ENCODE results near the gene WNT1. TPM values are rescaled to one million over a fixed set of nuclear protein-coding genes. Genes with fewer than 3 reads are reported as not detected.

Gene WNT1
- total RNA-seq, 1 donor = not detected

DNA sequence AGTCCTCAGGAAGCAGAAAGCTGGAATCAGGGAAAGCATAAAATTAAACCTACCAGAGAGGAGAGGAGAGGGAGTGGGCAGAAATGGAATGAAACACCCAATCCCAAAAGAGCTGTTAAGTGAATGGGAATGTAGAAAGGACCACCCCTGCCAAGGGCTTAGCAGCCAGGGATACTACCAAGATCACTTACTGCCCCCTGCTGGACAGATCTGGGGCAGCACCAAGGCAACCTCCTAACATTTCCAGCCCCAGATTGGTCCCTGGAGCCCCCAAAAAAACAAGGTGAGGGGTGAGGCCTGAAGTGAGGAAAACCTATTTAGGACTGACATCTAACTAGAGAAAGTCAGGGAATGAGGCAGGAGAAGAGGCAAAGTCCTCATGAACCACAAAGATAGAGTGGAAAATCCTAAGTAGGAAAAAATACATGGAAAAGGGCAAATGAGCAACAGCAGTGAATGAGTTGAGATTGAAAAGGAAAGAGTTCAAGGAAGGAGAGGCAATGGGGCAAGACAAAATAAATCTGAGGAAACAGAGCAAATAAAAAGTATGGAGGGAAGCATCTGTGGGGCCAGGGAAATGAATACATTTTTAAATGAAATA lies 41.6 kb upstream of the WNT1 start:
- no peak overlapping the region for H3K4me3 ChIP-seq (ENCODE audit: low read depth, low read length)
- TF ChIP-seq CTCF (IDR thresholded peaks at IDR 0.05; ENCODE audit: insufficient read depth, low read depth, low read length) = peak; percentile 94
- DNase-seq (ENCODE audit: low read depth) = peak; percentile 76

DNA sequence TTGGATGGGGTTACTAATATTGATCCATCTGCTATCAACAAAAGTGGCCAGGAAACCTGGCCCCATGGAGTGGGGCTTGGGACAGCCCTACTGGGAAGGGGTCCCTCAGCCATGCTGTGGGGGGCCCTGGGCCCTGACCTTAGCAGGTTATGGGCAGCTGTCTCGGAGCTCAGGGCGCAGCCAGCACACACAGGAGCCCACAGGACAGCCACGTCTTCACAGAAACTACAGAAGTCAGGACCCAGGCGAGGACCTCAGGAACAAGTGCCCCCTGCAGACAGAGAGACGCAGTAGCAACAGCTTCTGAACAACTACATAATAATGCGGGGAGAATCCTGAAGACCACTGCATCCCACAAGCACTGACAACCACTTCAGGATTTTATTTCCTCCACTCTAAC lies 41.0 kb upstream of the WNT1 start:
- no peak for DNase-seq (ENCODE audit: low read depth)
- no peak overlapping the region for H3K4me3 ChIP-seq (ENCODE audit: low read depth, low read length)
- no peak for TF ChIP-seq CTCF (IDR thresholded peaks at IDR 0.05; ENCODE audit: insufficient read depth, low read depth, low read length)

GRCh38 chr12:48938805-48939204 lies 39.3 kb upstream of the WNT1 start:
- H3K4me3 ChIP-seq (ENCODE audit: low read depth, low read length) = no peak overlapping the region
- no peak for DNase-seq (ENCODE audit: low read depth)
- no peak for TF ChIP-seq CTCF (IDR thresholded peaks at IDR 0.05; ENCODE audit: insufficient read depth, low read depth, low read length)

GRCh38 chr12:48940181-48940580 lies 37.9 kb upstream of the WNT1 start:
- no peak overlapping the region for H3K4me3 ChIP-seq (ENCODE audit: low read depth, low read length)
- no peak for TF ChIP-seq CTCF (IDR thresholded peaks at IDR 0.05; ENCODE audit: insufficient read depth, low read depth, low read length)
- DNase-seq (ENCODE audit: low read depth) = no peak

GRCh38 chr12:48943221-48943620 lies 34.9 kb upstream of the WNT1 start:
- TF ChIP-seq CTCF (IDR thresholded peaks at IDR 0.05; ENCODE audit: insufficient read depth, low read depth, low read length) = no peak
- no peak overlapping the region for H3K4me3 ChIP-seq (ENCODE audit: low read depth, low read length)
- DNase-seq (ENCODE audit: low read depth) = no peak

DNA sequence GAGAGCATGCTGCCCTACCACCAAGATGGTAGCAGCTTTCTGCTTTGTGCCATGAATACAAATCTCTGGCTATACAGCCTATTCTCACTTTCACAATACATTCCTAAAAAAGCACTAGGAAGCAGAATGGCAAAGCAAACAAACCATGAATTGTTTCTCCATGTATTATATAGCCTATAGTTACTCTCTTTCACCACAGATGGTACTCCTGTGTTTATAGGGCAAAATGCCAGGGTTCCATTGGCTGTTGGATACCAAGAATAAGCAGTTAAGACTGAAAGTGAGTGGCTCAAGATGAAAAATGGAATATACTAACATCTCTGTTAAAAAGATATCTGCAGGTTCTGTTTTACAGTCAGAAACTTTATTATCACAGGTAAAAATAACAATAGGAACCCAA lies 31.9 kb upstream of the WNT1 start:
- no peak overlapping the region for H3K4me3 ChIP-seq (ENCODE audit: low read depth, low read length)
- peak; percentile 20 for DNase-seq (ENCODE audit: low read depth)
- TF ChIP-seq CTCF (IDR thresholded peaks at IDR 0.05; ENCODE audit: insufficient read depth, low read depth, low read length) = no peak

DNA sequence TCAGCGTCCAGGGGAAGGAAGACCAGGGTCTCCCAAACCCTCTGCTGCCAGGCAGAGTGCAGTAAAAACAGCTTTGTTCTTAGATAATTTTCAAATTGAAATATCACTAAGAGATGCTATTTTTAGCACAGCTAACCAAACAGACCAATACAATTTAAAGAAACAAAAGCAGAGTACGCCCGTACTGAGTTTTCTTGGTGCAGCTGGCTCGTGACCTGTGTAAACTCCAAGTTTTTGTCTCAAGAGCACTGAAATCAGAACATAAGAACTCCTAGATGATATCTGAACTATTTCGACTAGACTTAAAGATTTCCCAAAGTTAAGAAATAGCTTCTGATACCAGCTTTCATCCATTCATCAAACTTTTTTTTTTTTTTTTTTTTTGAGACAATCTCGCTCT lies 31.2 kb upstream of the WNT1 start:
- TF ChIP-seq CTCF (IDR thresholded peaks at IDR 0.05; ENCODE audit: insufficient read depth, low read depth, low read length) = no peak
- H3K4me3 ChIP-seq (ENCODE audit: low read depth, low read length) = no peak overlapping the region
- DNase-seq (ENCODE audit: low read depth) = no peak
